ENCODE measurements around the gene PHF13. TPM values are rescaled to one million over a fixed set of nuclear protein-coding genes. Genes with fewer than 3 reads are reported as not detected.

Gene PHF13
- total RNA-seq, 2 donors from 2014 or later: 5.0 to 8.1 TPM

- TF ChIP-seq CTCF (IDR thresholded peaks at IDR 0.05): no peak
- H3K36me3 ChIP-seq: no peaks in the 10 kb centered on the region
- peaks cover 0 to 39% of the 10 kb centered on the region in 2 donors for H3K4me1 ChIP-seq
- no peaks in the 10 kb centered on the region for H3K9me3 ChIP-seq
- no peak for DNase-seq (ENCODE audit: low spot score)
- peak overlapping the region; percentile 86 to 96 for H3K27ac ChIP-seq
- peak overlapping the region; percentile 95 for H3K4me3 ChIP-seq
- H3K27me3 ChIP-seq: no peaks in the 10 kb centered on the region
These were observed 33.4 kb upstream of the PHF13 start for GRCh38 chr1:6580119-6580592.

- no peaks in the 10 kb centered on the region for H3K9me3 ChIP-seq
- peaks cover 0 to 44% of the 10 kb centered on the region in 2 donors for H3K4me1 ChIP-seq
- no peaks in the 10 kb centered on the region for H3K36me3 ChIP-seq
- H3K4me3 ChIP-seq: peak overlapping the region; percentile 95
- DNase-seq (ENCODE audit: low spot score): no peak
- no peaks in the 10 kb centered on the region for H3K27me3 ChIP-seq
- peak overlapping the region; percentile 86 to 96 for H3K27ac ChIP-seq
- peak in 1 of 2 donors; percentile 15 for TF ChIP-seq CTCF (IDR thresholded peaks at IDR 0.05)
These were observed 32.7 kb upstream of the PHF13 start for GRCh38 chr1:6580593-6581409.

- Histone ChIP-seq H3K4me3 (no peak overlapping the region), H3K9me3 (no peaks in the 10 kb centered on the region), H3K36me3 (no peaks in the 10 kb centered on the region), H3K27me3 (no peaks in the 10 kb centered on the region), H3K27ac (peak overlapping the region in 1 of 2 donors; percentile 96), H3K4me1 (peaks cover 0 to 53% of the 10 kb centered on the region in 2 donors)
- TF ChIP-seq CTCF (IDR thresholded peaks at IDR 0.05): no peak
- DNase-seq (ENCODE audit: low spot score): no peak
These were observed 31.8 kb upstream of the PHF13 start for GRCh38 chr1:6581561-6582305.

GRCh38 chr1:6582370-6582769, 31.2 kb upstream of the PHF13 start:
- Histone ChIP-seq H3K4me3 (no peak overlapping the region), H3K9me3 (no peaks in the 10 kb centered on the region), H3K27me3 (no peaks in the 10 kb centered on the region), H3K4me1 (peaks cover 0 to 60% of the 10 kb centered on the region in 2 donors), H3K36me3 (no peaks in the 10 kb centered on the region), H3K27ac (no peak overlapping the region)
- DNase-seq (ENCODE audit: low spot score): no peak
- no peak for TF ChIP-seq CTCF (IDR thresholded peaks at IDR 0.05)

- H3K36me3 ChIP-seq: peaks cover 16% of the 10 kb centered on the region
- no peaks in the 10 kb centered on the region for H3K27me3 ChIP-seq
- peaks cover 0 to 71% of the 10 kb centered on the region in 2 donors for H3K4me1 ChIP-seq
- TF ChIP-seq CTCF (IDR thresholded peaks at IDR 0.05): peak in 1 of 2 donors; percentile 18
- H3K4me3 ChIP-seq: no peak overlapping the region
- no peaks in the 10 kb centered on the region for H3K9me3 ChIP-seq
- H3K27ac ChIP-seq: no peak overlapping the region
- no peak for DNase-seq (ENCODE audit: low spot score)
These were observed 29.1 kb upstream of the PHF13 start for GRCh38 chr1:6584126-6585080.

All from right atrium auricular region (tissue), 2 donors.